Neural cell (in vitro differentiated cells): ENCODE measurements around the gene GGTLC1. TPM values are rescaled to one million over a fixed set of nuclear protein-coding genes. Genes with fewer than 3 reads are reported as not detected.

Source experiments
- H2AFZ ChIP-seq: fragments of 200-600, 300-800 bp; sonication (generic), shearing (Covaris generic); 2 replicates; pipeline ENCODE4 v1.6.0; 2014; ENCODE audit warnings: low read depth, mild to moderate bottlenecking, antibody characterized with exemption, low read length, moderate library complexity
- H3F3A ChIP-seq: fragments of 200-600 bp; shearing (Covaris generic); 2 replicates; pipeline ENCODE4 v1.6.1; 2016; ENCODE audit warnings: mild to moderate bottlenecking, moderate library complexity, mixed read lengths, antibody characterized with exemption, low read length; ENCODE audit not compliant: insufficient read depth, poor library complexity, severe bottlenecking
- H3K27ac ChIP-seq: fragments of 200-600, 300-800 bp; sonication (generic), shearing (Covaris generic); 2 replicates; pipeline ENCODE4 v1.5.1; 2014; ENCODE audit warnings: mild to moderate bottlenecking, low read length, moderate library complexity
- H3K27me3 ChIP-seq: fragments of 300-800, 200-600 bp; sonication (generic), shearing (Covaris generic); 2 replicates; pipeline ENCODE4 v1.6.0; 2014; ENCODE audit warnings: mild to moderate bottlenecking, low read depth, low read length, moderate library complexity; ENCODE audit not compliant: insufficient read depth
- H3K36me3 ChIP-seq: fragments of 300-800, 200-600 bp; sonication (generic), shearing (Covaris generic); 2 replicates; pipeline ENCODE4 v1.5.1; 2014; ENCODE audit warnings: mild to moderate bottlenecking, antibody characterized with exemption, low read length, moderate library complexity; ENCODE audit not compliant: insufficient read depth
- H3K4me2 ChIP-seq: fragments of 300-800, 200-600 bp; sonication (generic), shearing (Covaris generic); 2 replicates; pipeline ENCODE4 v1.6.0; 2014; ENCODE audit warnings: mild to moderate bottlenecking, low read length
- H3K4me3 ChIP-seq: fragments of 300-800, 200-600 bp; sonication (generic), shearing (Covaris generic); 2 replicates; pipeline ENCODE4 v1.5.1; 2014; ENCODE audit warnings: mild to moderate bottlenecking, low read length, moderate library complexity
- H3K79me2 ChIP-seq: fragments of 200-600 bp; shearing (Covaris generic); replicated peaks from 2 replicates; pipeline ENCODE4 v1.6.0; 2014; ENCODE audit warnings: mild to moderate bottlenecking, low read length, moderate library complexity; ENCODE audit not compliant: insufficient read depth
- H3K9ac ChIP-seq: fragments of 300-800, 200-600 bp; sonication (generic), shearing (Covaris generic); 2 replicates; pipeline ENCODE4 v1.6.1; 2016; ENCODE audit warnings: mild to moderate bottlenecking, low read length, mixed read lengths
- H3K9me2 ChIP-seq: fragments of 200-600 bp; shearing (Covaris generic); 2 replicates; pipeline ENCODE4 v1.6.1; 2016; ENCODE audit warnings: mild to moderate bottlenecking, low read length, mixed read lengths; ENCODE audit not compliant: insufficient read depth
- H3K9me3 ChIP-seq: fragments of 200-600, 300-800 bp; sonication (generic), shearing (Covaris generic); 2 replicates; pipeline ENCODE4 v1.6.1; 2016; ENCODE audit warnings: mild to moderate bottlenecking, mixed run types, low read length, moderate library complexity, mixed read lengths
- H4K20me1 ChIP-seq: fragments of 200-600 bp; shearing (Covaris generic); 2 replicates; pipeline ENCODE4 v1.6.1; 2016; ENCODE audit warnings: mild to moderate bottlenecking, mixed run types; ENCODE audit not compliant: insufficient read depth
- EP300 ChIP-seq: fragments of 450-650 bp; conservative IDR thresholded peaks from 2 replicates; pipeline ENCODE4 v1.6.1; 2014; ENCODE audit warnings: antibody characterized with exemption, mild to moderate bottlenecking, moderate library complexity; ENCODE audit not compliant: poor library complexity, severe bottlenecking
- EZH2 ChIP-seq: fragments of 200-600, 300-800 bp; shearing (Covaris generic), sonication (generic); IDR thresholded peaks from 2 replicates; pipeline ENCODE4 v1.6.1; 2014; ENCODE audit warnings: antibody characterized with exemption, low read length, borderline replicate concordance, mild to moderate bottlenecking; ENCODE audit not compliant: insufficient read depth, poor library complexity, severe bottlenecking
- RAD21 ChIP-seq: fragments of 450-650 bp; conservative IDR thresholded peaks from 2 replicates; pipeline ENCODE4 v1.6.1; 2014; ENCODE audit warnings: antibody characterized with exemption, mild to moderate bottlenecking, moderate library complexity
- SMC3 ChIP-seq: fragments of 450-650 bp; conservative IDR thresholded peaks from 2 replicates; pipeline ENCODE4 v1.6.1; 2014; ENCODE audit warnings: antibody characterized with exemption, mild to moderate bottlenecking, moderate library complexity; ENCODE audit not compliant: poor library complexity
- polyA plus RNA-seq: library from polyadenylated mRNA; depleted of rRNA; stranded (reverse); fragments of >200 nt; gene quantifications from 2 replicates; pipeline ENCODE4 v1.2.3, GENCODE V29; 2014
- small RNA-seq, 3 experiments: library from RNA; depleted of rRNA; stranded (forward); fragments of <200 nt; gene quantifications; one replicate each; pipeline ENCODE3, GENCODE V24; 2012
- TF ChIP-seq, protein P1 (sequence below): fragments of 450-650 bp; IDR thresholded peaks from 2 replicates; pipeline ENCODE4 v1.5.1; 2014; ENCODE audit warnings: antibody characterized with exemption, mild to moderate bottlenecking, moderate library complexity; ENCODE audit not compliant: poor library complexity, severe bottlenecking

GGTLC1 gene
- polyA plus RNA-seq, 1 donor from 2014 or later = not detected

- no peak overlapping the region for H3K4me2 ChIP-seq
- no peaks in the 10 kb centered on the region for H3K79me2 ChIP-seq
- H4K20me1 ChIP-seq = no peaks in the 10 kb centered on the region
- no peak overlapping the region for H2AFZ ChIP-seq
- no peaks in the 10 kb centered on the region for H3K9me3 ChIP-seq
- TF ChIP-seq RAD21 (peak; percentile 100), EZH2 (no peak), SMC3 (peak; percentile 100), EP300 (no peak)
- TF ChIP-seq, protein P1, sequence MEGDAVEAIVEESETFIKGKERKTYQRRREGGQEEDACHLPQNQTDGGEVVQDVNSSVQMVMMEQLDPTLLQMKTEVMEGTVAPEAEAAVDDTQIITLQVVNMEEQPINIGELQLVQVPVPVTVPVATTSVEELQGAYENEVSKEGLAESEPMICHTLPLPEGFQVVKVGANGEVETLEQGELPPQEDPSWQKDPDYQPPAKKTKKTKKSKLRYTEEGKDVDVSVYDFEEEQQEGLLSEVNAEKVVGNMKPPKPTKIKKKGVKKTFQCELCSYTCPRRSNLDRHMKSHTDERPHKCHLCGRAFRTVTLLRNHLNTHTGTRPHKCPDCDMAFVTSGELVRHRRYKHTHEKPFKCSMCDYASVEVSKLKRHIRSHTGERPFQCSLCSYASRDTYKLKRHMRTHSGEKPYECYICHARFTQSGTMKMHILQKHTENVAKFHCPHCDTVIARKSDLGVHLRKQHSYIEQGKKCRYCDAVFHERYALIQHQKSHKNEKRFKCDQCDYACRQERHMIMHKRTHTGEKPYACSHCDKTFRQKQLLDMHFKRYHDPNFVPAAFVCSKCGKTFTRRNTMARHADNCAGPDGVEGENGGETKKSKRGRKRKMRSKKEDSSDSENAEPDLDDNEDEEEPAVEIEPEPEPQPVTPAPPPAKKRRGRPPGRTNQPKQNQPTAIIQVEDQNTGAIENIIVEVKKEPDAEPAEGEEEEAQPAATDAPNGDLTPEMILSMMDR = peak; percentile 97
- H3K36me3 ChIP-seq = no peaks in the 10 kb centered on the region
- H3K9ac ChIP-seq = no peak overlapping the region
- H3K4me3 ChIP-seq = no peak overlapping the region
- H3K27me3 ChIP-seq = no peaks in the 10 kb centered on the region
- no peaks in the 10 kb centered on the region for H3K9me2 ChIP-seq
- no peaks in the 10 kb centered on the region for H3F3A ChIP-seq
- no peak overlapping the region for H3K27ac ChIP-seq
Observed at GRCh38 chr20:23937303-23938117, 51.1 kb downstream of the GGTLC1 start.

Small RNA genes lying within 50 kb of the gene (small RNA-seq; reads per million reads assigned to genes)
- 0 reads per million in 3 experiments for gene AL133466.1

Other genes with a start within 250 kb of the GGTLC1 start
- not detected in 2 replicates for gene CST1, start 237.8 kb downstream of the GGTLC1 start, polyA plus RNA-seq
- gene CST2, start 162.1 kb downstream of the GGTLC1 start, polyA plus RNA-seq = not detected in 2 replicates
- not detected in 2 replicates for gene CST5, start 109.0 kb downstream of the GGTLC1 start, polyA plus RNA-seq